PC-9 (cell line): ENCODE measurements around the gene TMEM115. TPM values are rescaled to one million over a fixed set of nuclear protein-coding genes. Genes with fewer than 3 reads are reported as not detected.
A peak's percentile ranks its signal among the peaks of the same experiment; 100 is the strongest.

ENCODE experiments used
- BruUV-seq: library from RNA; stranded (reverse); fragments of 400-500 nt; replicated peaks from 2 replicates; lab custom pipeline; 2021; lab: Mats Ljungman, UMichigan
- CTCF ChIA-PET: fragments of 300-600 bp; sonication (Branson Sonifier 250); formaldehyde crosslinking; loops from one replicate; lab custom pipeline; 2022; ENCODE audit warnings: antibody characterized with exemption; lab: Charles Lee
- POLR2A ChIA-PET: fragments of 300-600 bp; sonication (Branson Sonifier 250); formaldehyde crosslinking; loops from one replicate; lab custom pipeline; 2022; ENCODE audit warnings: antibody characterized with exemption; ENCODE audit not compliant: unreplicated experiment; lab: Charles Lee
- DNase-seq, 2 experiments: peaks; one replicate each; pipeline versions ENCODE4 v3.0.0 to v3.0.0-alpha.2; 2015 to 2022; ENCODE audit warnings: mixed read lengths in 1 of 2
- H2AFZ ChIP-seq: fragments of 200-600 bp; sonication (generic); 2 replicates; pipeline ENCODE4 v1.8.1; 2017; ENCODE audit warnings: antibody characterized with exemption
- H3F3A ChIP-seq: fragments of 200-600 bp; sonication (generic); 2 replicates; pipeline ENCODE4 v1.8.1; 2017; ENCODE audit warnings: antibody characterized with exemption, mild to moderate bottlenecking, low read depth; ENCODE audit not compliant: insufficient read depth
- H3K27ac ChIP-seq: fragments of 200-600 bp; sonication (generic); 2 replicates; pipeline ENCODE4 v1.6.1; 2016; ENCODE audit warnings: mixed run types
- H3K27me3 ChIP-seq: fragments of 200-600 bp; sonication (generic); 2 replicates; pipeline ENCODE4 v1.6.1; 2016; ENCODE audit warnings: low read depth, mixed run types; ENCODE audit not compliant: insufficient read depth
- H3K36me3 ChIP-seq: fragments of 200-600 bp; sonication (generic); 2 replicates; pipeline ENCODE4 v1.6.1; 2016; ENCODE audit warnings: low read depth, mixed run types
- H3K4me1 ChIP-seq: fragments of 200-600 bp; sonication (generic); replicated peaks from 2 replicates; pipeline ENCODE4 v1.6.1; 2016; ENCODE audit warnings: mixed run types; ENCODE audit not compliant: insufficient read depth
- H3K4me2 ChIP-seq: fragments of 200-600 bp; sonication (generic); 2 replicates; pipeline ENCODE4 v1.6.1; 2017; ENCODE audit warnings: mixed run types
- H3K4me3 ChIP-seq: fragments of 200-600 bp; sonication (generic); 2 replicates; pipeline ENCODE4 v1.6.1; 2016; ENCODE audit warnings: mixed run types
- H3K79me2 ChIP-seq: fragments of 200-600 bp; sonication (generic); 2 replicates; pipeline ENCODE4 v1.6.1; 2017; ENCODE audit warnings: low read depth, mixed run types
- H3K9me2 ChIP-seq: fragments of 200-600 bp; sonication (generic); 2 replicates; pipeline ENCODE4 v1.8.1; 2017; ENCODE audit warnings: mild to moderate bottlenecking; ENCODE audit not compliant: insufficient read depth
- H3K9me3 ChIP-seq: fragments of 200-600 bp; sonication (generic); 2 replicates; pipeline ENCODE4 v1.8.1; 2016; ENCODE audit warnings: low read depth; ENCODE audit not compliant: insufficient read depth
- H4K20me1 ChIP-seq: fragments of 200-600 bp; sonication (generic); 2 replicates; pipeline ENCODE4 v1.8.1; 2017; ENCODE audit not compliant: insufficient read depth
- EZH2 ChIP-seq: fragments of 200-600 bp; sonication (generic); IDR thresholded peaks from 2 replicates; pipeline ENCODE4 v1.8.0; 2017; ENCODE audit warnings: antibody characterized with exemption, low read depth
- intact Hi-C: fragments of 100-400 bp; cut with micrococcal nuclease; formaldehyde crosslinking; loops from one replicate; pipeline ENCODE4 v1.10.0; 2022; ENCODE audit not compliant: unreplicated experiment
- total RNA-seq: library from RNA; stranded (reverse); gene quantifications from 2 replicates; pipeline ENCODE4 v1.2.3, GENCODE V29; 2021
- TF ChIP-seq, protein P1 (sequence below): fragments of 200-600 bp; sonication (generic); conservative IDR thresholded peaks from 2 replicates; pipeline ENCODE4 v1.6.1; 2017; ENCODE audit warnings: mixed run types, antibody characterized with exemption, mild to moderate bottlenecking, moderate library complexity

TMEM115 gene
- total RNA-seq, 1 experiment from 2014 or later: 35.2 TPM

DNA sequence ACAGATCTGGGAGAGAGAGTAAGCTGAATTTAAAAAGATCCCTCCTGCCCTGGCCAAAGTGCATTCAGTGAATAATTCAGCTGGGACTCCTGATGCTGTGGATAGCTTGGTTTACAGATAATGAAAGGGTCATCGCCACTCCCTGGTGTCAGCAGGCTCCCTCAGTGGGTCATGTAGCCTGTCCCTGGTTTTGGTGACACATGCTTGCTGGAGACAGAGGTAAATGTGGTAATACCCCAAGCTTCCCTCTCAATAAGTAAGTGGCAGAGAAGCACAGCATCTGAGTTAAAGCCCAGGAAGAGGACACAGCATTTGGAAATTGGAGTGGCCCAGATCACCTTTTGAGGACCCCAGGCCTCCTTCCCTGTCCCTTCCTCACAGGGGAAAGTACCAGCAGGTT, 1.8 kb downstream of the TMEM115 start:
- ChIA-PET POLR2A (no interaction called here), CTCF (no interaction called here)
- Histone ChIP-seq H3F3A (peaks cover 5% of the 10 kb centered on the region; the same call in 1 of the 2 replicates), H3K36me3 (0 out of 2 replicates have a peak, but pooled peaks cover 4% of the 10 kb centered on the region), H3K27me3 (no peaks in the 10 kb centered on the region), H3K4me3 (peak overlapping the region; percentile 86; the same call in 1 of the 2 replicates), H3K9me3 (no peaks in the 10 kb centered on the region), H3K4me2 (peak overlapping the region; percentile 89), H3K4me1 (peaks cover 27% of the 10 kb centered on the region), H2AFZ (no peak overlapping the region), H3K9me2 (no peaks in the 10 kb centered on the region), H3K27ac (no peak overlapping the region), H3K79me2 (peaks cover 38% of the 10 kb centered on the region), H4K20me1 (peaks cover 22% of the 10 kb centered on the region)
- intact Hi-C loops: loop anchor here (5.0 kb wide), 1 partner anchor 1030 kb away; the partner anchor contains the start of gene MANF
- no TSS peak for BruUV-seq
- no peak for DNase-seq
- TF ChIP-seq EZH2: no peak
- TF ChIP-seq, protein P1, sequence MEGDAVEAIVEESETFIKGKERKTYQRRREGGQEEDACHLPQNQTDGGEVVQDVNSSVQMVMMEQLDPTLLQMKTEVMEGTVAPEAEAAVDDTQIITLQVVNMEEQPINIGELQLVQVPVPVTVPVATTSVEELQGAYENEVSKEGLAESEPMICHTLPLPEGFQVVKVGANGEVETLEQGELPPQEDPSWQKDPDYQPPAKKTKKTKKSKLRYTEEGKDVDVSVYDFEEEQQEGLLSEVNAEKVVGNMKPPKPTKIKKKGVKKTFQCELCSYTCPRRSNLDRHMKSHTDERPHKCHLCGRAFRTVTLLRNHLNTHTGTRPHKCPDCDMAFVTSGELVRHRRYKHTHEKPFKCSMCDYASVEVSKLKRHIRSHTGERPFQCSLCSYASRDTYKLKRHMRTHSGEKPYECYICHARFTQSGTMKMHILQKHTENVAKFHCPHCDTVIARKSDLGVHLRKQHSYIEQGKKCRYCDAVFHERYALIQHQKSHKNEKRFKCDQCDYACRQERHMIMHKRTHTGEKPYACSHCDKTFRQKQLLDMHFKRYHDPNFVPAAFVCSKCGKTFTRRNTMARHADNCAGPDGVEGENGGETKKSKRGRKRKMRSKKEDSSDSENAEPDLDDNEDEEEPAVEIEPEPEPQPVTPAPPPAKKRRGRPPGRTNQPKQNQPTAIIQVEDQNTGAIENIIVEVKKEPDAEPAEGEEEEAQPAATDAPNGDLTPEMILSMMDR: no peak

DNA sequence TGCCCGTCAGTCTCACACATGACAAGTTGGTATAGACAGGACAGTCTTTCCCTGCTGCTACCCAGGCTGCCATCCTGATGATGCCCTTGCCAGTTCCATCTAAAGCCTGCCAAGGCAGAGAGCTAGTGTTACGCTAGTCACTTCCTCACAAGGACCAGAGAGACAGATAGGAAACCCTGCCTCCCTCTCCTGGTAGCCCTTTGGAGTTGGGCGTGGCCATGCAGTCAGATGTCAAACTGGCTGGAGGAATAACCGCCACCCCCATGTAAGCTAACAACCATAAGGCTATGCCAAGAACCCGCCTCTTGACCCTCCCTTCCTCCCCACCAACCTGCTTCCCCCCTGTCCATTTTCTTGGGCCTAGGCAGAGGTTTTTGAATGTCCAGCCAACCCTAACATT, 2.8 kb downstream of the TMEM115 start:
- ChIA-PET POLR2A (no interaction called here), CTCF (no interaction called here)
- Histone ChIP-seq H3K4me3 (peak overlapping the region; percentile 86; the same call in 1 of the 2 replicates), H3F3A (peaks cover 5% of the 10 kb centered on the region; the same call in 1 of the 2 replicates), H3K79me2 (peaks cover 43% of the 10 kb centered on the region), H3K9me2 (no peaks in the 10 kb centered on the region), H3K4me1 (peaks cover 30% of the 10 kb centered on the region), H2AFZ (no peak overlapping the region), H3K4me2 (peak overlapping the region; percentile 89), H3K27me3 (no peaks in the 10 kb centered on the region), H4K20me1 (peaks cover 22% of the 10 kb centered on the region), H3K9me3 (no peaks in the 10 kb centered on the region), H3K36me3 (0 out of 2 replicates have a peak, but pooled peaks cover 4% of the 10 kb centered on the region), H3K27ac (no peak overlapping the region)
- intact Hi-C loops: loop anchor here (5.0 kb wide), 1 partner anchor 1031 kb away; the partner anchor contains the start of gene MANF
- DNase-seq: no peak
- no TSS peak for BruUV-seq
- TF ChIP-seq EZH2: no peak
- TF ChIP-seq, protein P1: no peak

DNA sequence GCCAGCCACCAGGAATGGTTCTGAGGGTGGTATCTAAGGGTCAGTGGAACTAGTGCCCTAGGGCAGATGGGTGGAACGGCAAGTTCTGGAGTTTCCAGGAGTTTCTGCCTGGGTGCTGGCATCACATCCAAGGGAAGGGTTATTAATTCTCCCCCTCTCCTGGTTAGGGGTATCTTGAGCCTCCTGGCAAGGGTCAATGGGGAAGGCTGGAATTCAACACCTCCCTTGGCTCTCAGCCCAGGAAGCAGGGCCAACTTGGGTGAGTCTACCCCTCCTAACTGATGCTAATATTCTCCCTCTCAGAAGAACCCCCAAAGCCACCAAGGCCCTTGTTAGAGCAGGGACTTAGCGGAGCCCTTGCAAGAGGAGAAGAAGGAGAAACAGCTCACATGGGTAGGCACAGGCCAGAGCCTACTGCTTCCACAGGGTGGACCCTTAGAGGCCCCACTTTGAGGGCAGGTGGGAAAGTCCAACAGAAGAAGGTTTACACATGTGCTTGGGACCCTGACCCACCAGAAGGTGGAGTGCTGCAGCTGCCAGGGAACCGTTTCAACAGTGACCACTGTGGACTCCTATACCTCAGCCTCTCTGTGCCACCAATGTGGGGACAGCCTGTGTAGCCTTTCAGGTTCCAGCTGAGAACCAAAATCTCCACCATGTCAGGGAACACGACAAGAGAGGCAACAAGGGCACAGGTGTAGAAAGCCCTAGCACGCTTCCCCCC, 3.3 kb downstream of the TMEM115 start:
- Histone ChIP-seq H3K79me2 (peaks cover 47% of the 10 kb centered on the region), H3F3A (peaks cover 5% of the 10 kb centered on the region; the same call in 1 of the 2 replicates), H3K36me3 (0 out of 2 replicates have a peak, but pooled peaks cover 4% of the 10 kb centered on the region), H3K4me1 (peaks cover 34% of the 10 kb centered on the region), H3K9me2 (no peaks in the 10 kb centered on the region), H2AFZ (no peak overlapping the region), H3K4me3 (no peak overlapping the region), H3K27me3 (no peaks in the 10 kb centered on the region), H3K27ac (no peak overlapping the region), H4K20me1 (peaks cover 22% of the 10 kb centered on the region), H3K4me2 (peak overlapping the region; percentile 89; the same call in 1 of the 2 replicates), H3K9me3 (no peaks in the 10 kb centered on the region)
- POLR2A ChIA-PET: no interaction called here
- no peak for DNase-seq
- CTCF ChIA-PET: no interaction called here
- intact Hi-C loops: loop anchor here (5.0 kb wide), 1 partner anchor 1031 kb away; the partner anchor contains the start of gene MANF
- BruUV-seq: no TSS peak
- no peak for TF ChIP-seq EZH2
- TF ChIP-seq, protein P1: no peak
